Endothelial cell of umbilical vein (primary cell): Measurements from ENCODE around the gene SOX18. TPM values are rescaled to one million over a fixed set of nuclear protein-coding genes. Genes with fewer than 3 reads are reported as not detected.
A peak's percentile ranks its signal among the peaks of the same experiment; 100 is the strongest.

Source experiments
- BruUV-seq: library from RNA; stranded (reverse); fragments of 400-500 nt; replicated peaks from 2 replicates; lab custom pipeline; 2021; lab: Mats Ljungman, UMichigan
- CTCF ChIA-PET: fragments of 300-600, 350-600 bp; sonication (Branson Sonifier 250); formaldehyde crosslinking; loops from one replicate; lab custom pipeline; 2021; ENCODE audit warnings: antibody characterized with exemption, inconsistent platforms; lab: Charles Lee
- POLR2A ChIA-PET: fragments of 300-600, 350-600 bp; sonication (Branson Sonifier 250); formaldehyde crosslinking; loops from one replicate; lab custom pipeline; 2021; ENCODE audit warnings: antibody characterized with exemption, inconsistent platforms; lab: Charles Lee
- DNase-seq: peaks from one replicate; pipeline ENCODE4 v3.0.0-alpha.2; 2011; ENCODE audit warnings: low read depth, low spot score
- FAIRE-seq: peaks from 2 replicates; lab custom pipeline; 2011; peaks lifted over from hg19 to GRCh38; lab: Jason Lieb, UNC
- H2AFZ ChIP-seq: 2 replicates; pipeline ENCODE4 v1.6.0; 2012; ENCODE audit warnings: low read depth, low read length, control low read depth, inconsistent platforms
- H3K27ac ChIP-seq: 2 replicates; pipeline ENCODE4 v1.5.1; 2011; ENCODE audit warnings: low read depth, mild to moderate bottlenecking, control low read depth, low read length, moderate library complexity; ENCODE audit not compliant: insufficient read depth
- H3K27me3 ChIP-seq, 2 experiments: 2 replicates each; pipeline versions ENCODE4 v1.6.0 to v1.6.1; 2011; ENCODE audit warnings: low read length in 2 of 2, mixed read lengths in 1 of 2; ENCODE audit not compliant: control insufficient read depth in 2 of 2, insufficient read depth in 2 of 2
- H3K36me3 ChIP-seq, 2 experiments: 2 replicates in 1 of 2; 3 replicates in 1 of 2; pipeline ENCODE4 v1.5.1; 2011; ENCODE audit warnings: low read length in 2 of 2, mild to moderate bottlenecking in 1 of 2, moderate library complexity in 1 of 2; ENCODE audit not compliant: control insufficient read depth in 2 of 2, insufficient read depth in 2 of 2; ENCODE audit errors: extremely low read depth in 1 of 2
- H3K4me1 ChIP-seq: 3 replicates; pipeline ENCODE4 v1.5.1; 2011; ENCODE audit warnings: mild to moderate bottlenecking, low read length; ENCODE audit not compliant: control insufficient read depth, insufficient read depth; ENCODE audit errors: extremely low read depth
- H3K4me2 ChIP-seq: 2 replicates; pipeline ENCODE4 v1.6.1; 2011; ENCODE audit warnings: low read length, control low read depth, mixed read lengths; ENCODE audit not compliant: insufficient read depth
- H3K4me3 ChIP-seq, 3 experiments: fragments of 200-600 bp in 1 of 3; sonication (generic), shearing (Covaris generic) in 1 of 3; replicated peaks in 1 of 3; 2 replicates each; pipeline ENCODE4 v1.5.1; 2011 to 2016; ENCODE audit warnings: control low read depth in 3 of 3, low read length in 3 of 3, mild to moderate bottlenecking in 2 of 3, inconsistent platforms in 1 of 3, low read depth in 1 of 3, moderate library complexity in 1 of 3; ENCODE audit not compliant: insufficient read depth in 1 of 3
- H3K79me2 ChIP-seq: 2 replicates; pipeline ENCODE4 v1.6.0; 2012; ENCODE audit warnings: low read length, inconsistent platforms; ENCODE audit not compliant: control insufficient read depth, insufficient read depth
- H3K9ac ChIP-seq: replicated peaks from 2 replicates; pipeline ENCODE3; 2011; ENCODE audit warnings: low read length, control low read depth; ENCODE audit not compliant: insufficient read depth; ENCODE audit errors: extremely low read depth
- H3K9me1 ChIP-seq: replicated peaks from 3 replicates; pipeline ENCODE4 v1.6.0; 2011; ENCODE audit warnings: mild to moderate bottlenecking, low read length; ENCODE audit not compliant: control insufficient read depth, insufficient read depth; ENCODE audit errors: extremely low read depth
- H3K9me3 ChIP-seq: replicated peaks from 2 replicates; pipeline ENCODE4 v1.5.1; 2012; ENCODE audit warnings: low read length, inconsistent platforms; ENCODE audit not compliant: control insufficient read depth, insufficient read depth
- H4K20me1 ChIP-seq: replicated peaks from 2 replicates; pipeline ENCODE3; 2011; ENCODE audit warnings: mild to moderate bottlenecking, low read length; ENCODE audit not compliant: control insufficient read depth, insufficient read depth; ENCODE audit errors: extremely low read depth
- EZH2 ChIP-seq: IDR thresholded peaks from 2 replicates; pipeline ENCODE4 v1.6.1; 2012; ENCODE audit warnings: borderline replicate concordance, low read depth, mild to moderate bottlenecking, moderate library complexity, low read length, inconsistent platforms; ENCODE audit not compliant: severe bottlenecking
- FOS ChIP-seq: IDR thresholded peaks from 2 replicates; pipeline ENCODE4 v1.6.1; 2011; ENCODE audit warnings: mild to moderate bottlenecking, low read length, moderate library complexity, borderline replicate concordance; ENCODE audit not compliant: insufficient read depth
- GATA2 ChIP-seq: IDR thresholded peaks from 2 replicates; pipeline ENCODE4 v1.7.0; 2011; ENCODE audit warnings: low read depth, mild to moderate bottlenecking, moderate library complexity, mixed read lengths, low read length; ENCODE audit not compliant: insufficient read length, insufficient read depth
- JUN ChIP-seq: IDR thresholded peaks from 2 replicates; pipeline ENCODE4 v1.6.1; 2011; ENCODE audit warnings: borderline replicate concordance, low read depth; ENCODE audit not compliant: insufficient read length, insufficient read depth
- MYC ChIP-seq: IDR thresholded peaks from one replicate; pipeline ENCODE4 v1.6.1; 2011; ENCODE audit warnings: mild to moderate bottlenecking, low read depth, low read length
- POLR2A ChIP-seq: IDR thresholded peaks from 2 replicates; pipeline ENCODE4 v1.6.1; 2012; ENCODE audit warnings: low read depth, mild to moderate bottlenecking, control low read depth, low read length
- POLR2AphosphoS5 ChIP-seq: IDR thresholded peaks from 2 replicates; pipeline ENCODE4 v1.6.1; 2012; ENCODE audit warnings: low read depth, mild to moderate bottlenecking, control low read depth, low read length, moderate library complexity; ENCODE audit not compliant: insufficient read depth
- dilution Hi-C: fragments of 300-500 bp; cut with MboI; formaldehyde crosslinking; loops from one replicate; pipeline ENCODE4 v1.15.0; 2019; ENCODE audit warnings: low sequenced_read_pairs; ENCODE audit not compliant: extremely low pct_ligation_motif_present
- intact Hi-C: fragments of 100-400 bp; cut with micrococcal nuclease; formaldehyde crosslinking; loops from one replicate; pipeline ENCODE4 v1.10.0; 2022
- polyA plus RNA-seq, 4 experiments: library from polyadenylated mRNA; depleted of rRNA in 3 of 4; stranded (reverse) in 3 of 4; unstranded in 1 of 4; fragments of >200 nt; gene quantifications; 2 replicates each; pipeline versions ENCODE4 v1.2.1 to v1.2.3, GENCODE V29; 2011 to 2012; ENCODE audit warnings: missing spikeins in 1 of 4
- total RNA-seq: library from RNA; stranded (reverse); gene quantifications from 2 replicates; pipeline ENCODE4 v1.2.3, GENCODE V29; 2021
- TF ChIP-seq, protein P1 (sequence below): IDR thresholded peaks from 2 replicates; pipeline ENCODE4 v1.6.1; 2011; ENCODE audit not compliant: insufficient read depth, insufficient read length
- TF ChIP-seq, protein P2 (sequence below), 2 donors: IDR thresholded peaks; 1 replicate in 1 of 2; 2 replicates in 1 of 2; pipeline ENCODE4 v1.5.1; 2011; ENCODE audit warnings: low read length in 2 of 2, mild to moderate bottlenecking in 2 of 2, moderate library complexity in 2 of 2, control low read depth in 1 of 2, inconsistent platforms in 1 of 2, low read depth in 1 of 2; ENCODE audit not compliant: insufficient read depth in 1 of 2; ENCODE audit errors: extremely low read depth in 1 of 2

The SOX18 gene
- total and polyA plus RNA-seq, 2 donors (not counting 3 experiments of a cell fraction or from before 2014, with no cell fraction given): 20.9 to 175 TPM

DNA sequence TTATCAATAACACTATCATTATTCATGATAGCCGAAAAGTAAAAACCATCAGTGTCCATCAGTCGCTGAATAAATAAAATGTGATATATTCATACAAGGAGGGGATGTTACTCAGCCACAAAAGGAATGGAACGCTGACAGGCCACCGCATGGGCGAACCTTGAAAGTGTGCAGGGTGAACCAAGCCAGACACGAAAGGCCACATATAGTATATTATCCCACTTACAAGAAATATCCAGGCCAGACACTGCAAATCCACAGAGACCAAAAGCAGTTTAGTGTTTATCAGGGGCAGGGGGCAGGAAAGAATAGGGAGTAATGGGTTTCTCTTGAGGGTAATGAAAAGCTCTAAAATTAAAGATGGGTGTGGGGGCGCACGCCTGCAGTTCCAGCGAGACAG lies 5.7 kb downstream of the SOX18 start:
- ChIA-PET CTCF (interaction anchor here (1.0 to 1.9 kb wide), 3 partner anchors 10 to 64 kb away, joined by 3 to 7 read pairs (median 6); partner anchors contain the start of genes PRPF6 and SAMD10), POLR2A (interaction anchor here (0.7 to 1.9 kb wide), 2 partner anchors 11 to 506 kb away, joined by 3 to 12 read pairs; no protein-coding TSS in a partner anchor)
- FAIRE-seq (no peak), DNase-seq (peak; percentile 37)
- BruUV-seq: no TSS peak
- Histone ChIP-seq H3K9me3 (no peaks in the 10 kb centered on the region), H4K20me1 (peaks cover 3% of the 10 kb centered on the region), H3K9ac (no peak overlapping the region), H3K4me3 (no peak overlapping the region), H3K9me1 (no peaks in the 10 kb centered on the region), H3K79me2 (peaks cover 20% of the 10 kb centered on the region), H3K27me3 (no peaks in the 10 kb centered on the region), H2AFZ (no peak overlapping the region), H3K27ac (no peak overlapping the region), H3K4me2 (no peak overlapping the region), H3K4me1 (peaks cover 72% of the 10 kb centered on the region), H3K36me3 (peaks cover 9 to 13% of the 10 kb centered on the region in 2 experiments)
- no peak for TF ChIP-seq GATA2
- TF ChIP-seq MYC: no peak
- no peak for TF ChIP-seq FOS
- intact Hi-C loops (no loop called here), dilution Hi-C loops (no loop called here)

DNA sequence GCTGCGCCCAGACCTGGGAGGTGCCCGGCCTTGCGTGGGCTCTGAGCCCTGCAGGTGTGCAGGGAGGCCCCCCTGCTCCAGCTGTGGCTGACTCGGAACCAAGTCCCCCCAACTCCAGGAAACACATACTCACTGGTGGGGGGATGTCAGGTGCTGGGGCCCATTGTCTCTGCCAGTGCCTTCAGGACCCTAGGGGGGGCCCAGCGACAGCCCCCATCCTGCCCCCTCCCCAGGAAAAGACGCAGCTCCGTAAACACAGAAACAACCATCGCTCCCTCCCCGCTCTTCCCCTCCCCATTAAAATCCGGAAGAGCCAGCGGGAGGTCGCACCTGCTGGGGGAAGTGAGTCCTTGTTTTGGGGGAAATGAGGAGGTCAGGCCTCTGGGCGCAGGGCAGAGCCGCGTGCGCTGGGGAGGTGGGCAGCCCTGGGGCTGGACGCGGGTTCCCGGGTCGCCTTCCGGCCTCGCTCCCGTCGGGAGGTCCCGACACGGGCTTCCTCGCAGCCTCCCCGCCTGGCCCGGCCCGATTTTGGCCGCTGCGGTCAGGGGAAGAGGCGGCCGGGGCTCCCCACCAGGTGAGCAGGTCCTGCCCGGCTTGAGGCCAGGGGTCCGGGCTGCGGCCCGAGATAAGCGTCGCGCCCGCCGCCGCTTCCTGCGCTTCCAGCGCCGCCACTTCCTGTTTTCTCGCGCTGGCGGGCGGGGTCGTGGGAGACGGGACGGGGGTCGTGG lies 7.2 kb downstream of the SOX18 start:
- FAIRE-seq (peak; percentile 12), DNase-seq (peak; percentile 73)
- Histone ChIP-seq H3K27ac (peak overlapping the region; percentile 67), H3K9ac (peak overlapping the region; percentile 42), H4K20me1 (no peaks in the 10 kb centered on the region), H3K9me3 (no peaks in the 10 kb centered on the region), H3K27me3 (no peaks in the 10 kb centered on the region), H3K36me3 (peaks cover 0 to 4% of the 10 kb centered on the region in 2 experiments), H3K9me1 (no peaks in the 10 kb centered on the region), H3K79me2 (peaks cover 5% of the 10 kb centered on the region), H2AFZ (peak overlapping the region; percentile 43), H3K4me3 (peak overlapping the region in 2 of 3 experiments; percentile 0 to 19), H3K4me1 (peaks cover 67% of the 10 kb centered on the region), H3K4me2 (peak overlapping the region; percentile 12)
- ChIA-PET CTCF (interaction anchor here (1.0 to 7.5 kb wide), 2 partner anchors 13 to 61 kb away, joined by 3 to 412 read pairs; partner anchors contain the start of genes PRPF6, SOX18 and TCEA2), POLR2A (interaction anchor here (1.6 kb wide), 1 partner anchor 8 kb away, joined by 4 read pairs; no protein-coding TSS in a partner anchor)
- intact Hi-C loops (no loop called here), dilution Hi-C loops (no loop called here)
- TF ChIP-seq POLR2AphosphoS5 (peak; percentile 51), POLR2A (peak; percentile 21), GATA2 (peak; percentile 64), MYC (no peak), JUN (no peak), FOS (peak; percentile 34), EZH2 (no peak)
- TF ChIP-seq, protein P1, sequence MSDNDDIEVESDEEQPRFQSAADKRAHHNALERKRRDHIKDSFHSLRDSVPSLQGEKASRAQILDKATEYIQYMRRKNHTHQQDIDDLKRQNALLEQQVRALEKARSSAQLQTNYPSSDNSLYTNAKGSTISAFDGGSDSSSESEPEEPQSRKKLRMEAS: no peak
- TF ChIP-seq, protein P2, sequence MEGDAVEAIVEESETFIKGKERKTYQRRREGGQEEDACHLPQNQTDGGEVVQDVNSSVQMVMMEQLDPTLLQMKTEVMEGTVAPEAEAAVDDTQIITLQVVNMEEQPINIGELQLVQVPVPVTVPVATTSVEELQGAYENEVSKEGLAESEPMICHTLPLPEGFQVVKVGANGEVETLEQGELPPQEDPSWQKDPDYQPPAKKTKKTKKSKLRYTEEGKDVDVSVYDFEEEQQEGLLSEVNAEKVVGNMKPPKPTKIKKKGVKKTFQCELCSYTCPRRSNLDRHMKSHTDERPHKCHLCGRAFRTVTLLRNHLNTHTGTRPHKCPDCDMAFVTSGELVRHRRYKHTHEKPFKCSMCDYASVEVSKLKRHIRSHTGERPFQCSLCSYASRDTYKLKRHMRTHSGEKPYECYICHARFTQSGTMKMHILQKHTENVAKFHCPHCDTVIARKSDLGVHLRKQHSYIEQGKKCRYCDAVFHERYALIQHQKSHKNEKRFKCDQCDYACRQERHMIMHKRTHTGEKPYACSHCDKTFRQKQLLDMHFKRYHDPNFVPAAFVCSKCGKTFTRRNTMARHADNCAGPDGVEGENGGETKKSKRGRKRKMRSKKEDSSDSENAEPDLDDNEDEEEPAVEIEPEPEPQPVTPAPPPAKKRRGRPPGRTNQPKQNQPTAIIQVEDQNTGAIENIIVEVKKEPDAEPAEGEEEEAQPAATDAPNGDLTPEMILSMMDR (IDR thresholded peaks at IDR 0.05; ENCODE audit: extremely low read depth in 1 of 2, insufficient read depth in 1 of 2, low read depth in 1 of 2, low read length in 2 of 2): no peak
- no TSS peak for BruUV-seq
